Right renal cortex interstitium (tissue), 3 donors: Measurements from ENCODE around the gene MAT2A. TPM values are rescaled to one million over a fixed set of nuclear protein-coding genes. Genes with fewer than 3 reads are reported as not detected.

ENCODE experiments used
- polyA plus RNA-seq, 3 donors: library from polyadenylated mRNA; unstranded; fragments of 120-200 nt; gene quantifications; one replicate each; pipeline ENCODE4 v1.2.1, GENCODE V29; 2013; ENCODE audit not compliant: insufficient read length in 3 of 3

MAT2A gene
- polyA plus RNA-seq, 3 donors = 325 to 366 (median 347) TPM

Other genes starting within 250 kb of the MAT2A start
- 100 to 1,000 TPM; 114 to 125 (median 124) TPM for gene TGOLN2, start 211.2 kb upstream of the MAT2A start, polyA plus RNA-seq
- gene RETSAT, start 184.6 kb upstream of the MAT2A start, polyA plus RNA-seq = 10 to 100 TPM; 14.2 to 26.0 (median 25.2) TPM
- gene ELMOD3, start 184.4 kb upstream of the MAT2A start, polyA plus RNA-seq = 10 to 100 TPM; 24.3 to 28.6 (median 25.1) TPM
- 100 to 1,000 TPM in 2 of 3 donors, 10 to 100 TPM in 1; 94.7 to 131 (median 105) TPM for gene CAPG, start 128.8 kb upstream of the MAT2A start, polyA plus RNA-seq
- under 1 TPM; 0.50 to 0.83 (median 0.82) TPM for gene SH2D6, start 120.5 kb upstream of the MAT2A start, polyA plus RNA-seq
- gene GGCX, start 22.3 kb downstream of the MAT2A start, polyA plus RNA-seq = 10 to 100 TPM; 37.7 to 41.8 (median 38.1) TPM
- 100 to 1,000 TPM in 2 of 3 donors, 10 to 100 TPM in 1; 92.1 to 124 (median 118) TPM for gene VAMP8, start 38.4 kb downstream of the MAT2A start, polyA plus RNA-seq
- gene VAMP5, start 45.3 kb downstream of the MAT2A start, polyA plus RNA-seq = 10 to 100 TPM; 39.0 to 51.5 (median 47.0) TPM
- 100 to 1,000 TPM; 144 to 158 (median 144) TPM for gene RNF181, start 56.6 kb downstream of the MAT2A start, polyA plus RNA-seq
- gene TMEM150A, start 63.5 kb downstream of the MAT2A start, polyA plus RNA-seq = 10 to 100 TPM; 33.2 to 35.6 (median 33.9) TPM
- gene C2orf68, start 72.9 kb downstream of the MAT2A start, polyA plus RNA-seq = 10 to 100 TPM; 50.1 to 55.1 (median 51.5) TPM
- gene USP39, start 77.0 kb downstream of the MAT2A start, polyA plus RNA-seq = 10 to 100 TPM; 75.1 to 79.9 (median 79.5) TPM
- gene SFTPB, start 129.0 kb downstream of the MAT2A start, polyA plus RNA-seq = under 1 TPM in 1 of 3 donors, not detected in 2; 0.24 TPM
- gene GNLY, start 155.2 kb downstream of the MAT2A start, polyA plus RNA-seq = under 1 TPM in 2 of 3 donors, not detected in 1; 0.17 to 0.44 TPM
- 10 to 100 TPM; 11.0 to 12.9 (median 11.2) TPM for gene ATOH8, start 214.8 kb downstream of the MAT2A start, polyA plus RNA-seq